Hepatocyte (in vitro differentiated cells): ENCODE measurements around the gene NPTN. TPM values are rescaled to one million over a fixed set of nuclear protein-coding genes. Genes with fewer than 3 reads are reported as not detected.

Experiments used
- DNase-seq: peaks from one replicate; pipeline ENCODE4 v3.0.0-alpha.2; 2016; ENCODE audit warnings: low spot score
- H2AFZ ChIP-seq: fragments of 200-600 bp; sonication (generic); 2 replicates; pipeline ENCODE4 v1.6.0; 2016; ENCODE audit warnings: antibody characterized with exemption, mild to moderate bottlenecking
- H3K27ac ChIP-seq: fragments of 200-600 bp; sonication (generic); 2 replicates; pipeline ENCODE4 v1.5.1; 2016; ENCODE audit warnings: mild to moderate bottlenecking
- H3K27me3 ChIP-seq: fragments of 200-600 bp; sonication (generic); 2 replicates; pipeline ENCODE4 v1.6.1; 2016
- H3K36me3 ChIP-seq: fragments of 200-600 bp; sonication (generic); replicated peaks from 2 replicates; pipeline ENCODE4 v1.5.1; 2016; ENCODE audit warnings: low read depth; ENCODE audit not compliant: insufficient read depth
- H3K4me1 ChIP-seq: fragments of 200-600 bp; sonication (generic); 2 replicates; pipeline ENCODE4 v1.5.1; 2016; ENCODE audit warnings: mild to moderate bottlenecking, moderate library complexity; ENCODE audit not compliant: insufficient read depth
- H3K4me2 ChIP-seq: fragments of 200-600 bp; sonication (generic); 2 replicates; pipeline ENCODE4 v1.6.0; 2016
- H3K4me3 ChIP-seq: fragments of 200-600 bp; sonication (generic); 2 replicates; pipeline ENCODE4 v1.5.1; 2016; ENCODE audit warnings: mild to moderate bottlenecking
- H3K79me2 ChIP-seq: fragments of 200-600 bp; sonication (generic); 2 replicates; pipeline ENCODE4 v1.6.0; 2017; ENCODE audit warnings: mild to moderate bottlenecking
- H3K9me2 ChIP-seq: fragments of 200-600 bp; sonication (generic); replicated peaks from 2 replicates; pipeline ENCODE4 v1.6.0; 2017; ENCODE audit warnings: mild to moderate bottlenecking; ENCODE audit not compliant: insufficient read depth
- H3K9me3 ChIP-seq: fragments of 200-600 bp; sonication (generic); 2 replicates; pipeline ENCODE4 v1.5.1; 2016; ENCODE audit warnings: low read depth, mild to moderate bottlenecking
- H4K20me1 ChIP-seq: fragments of 200-600 bp; sonication (generic); 2 replicates; pipeline ENCODE4 v1.6.0; 2016; ENCODE audit warnings: mild to moderate bottlenecking; ENCODE audit not compliant: insufficient read depth, poor library complexity, severe bottlenecking
- EZH2 ChIP-seq: fragments of 200-600 bp; sonication (generic); IDR thresholded peaks from 2 replicates; pipeline ENCODE4 v1.6.1; 2016; ENCODE audit warnings: antibody characterized with exemption, mild to moderate bottlenecking, borderline replicate concordance
- EZH2phosphoT487 ChIP-seq: fragments of 200-600 bp; sonication (generic); IDR thresholded peaks from one replicate; pipeline ENCODE4 v1.6.1; 2018; ENCODE audit warnings: antibody characterized with exemption, mild to moderate bottlenecking, low read depth, moderate library complexity; ENCODE audit not compliant: unreplicated experiment, severe bottlenecking
- WGBS: methylation state at CpG from one replicate; pipeline ENCODE4 v1.1.6; 2016; ENCODE audit warnings: low lambda C conversion rate; ENCODE audit errors: missing lambda C conversion rate; 5-methylcytosine and 5-hydroxymethylcytosine counted together
- polyA plus RNA-seq: library from polyadenylated mRNA; unstranded; fragments of >200 nt; fragmentation: Nextera tagmentation; extraction: Ambion mirVana; gene quantifications from 2 replicates; pipeline ENCODE4 v1.2.1, GENCODE V29; 2016
- total RNA-seq: library from RNA; depleted of rRNA; stranded (reverse); fragments of >200 nt; gene quantifications from 2 replicates; pipeline ENCODE4 v1.2.3, GENCODE V29; 2014
- TF ChIP-seq, protein P1 (sequence below): fragments of 200-600 bp; sonication (generic); IDR thresholded peaks from 2 replicates; pipeline ENCODE4 v1.5.1; 2016; ENCODE audit warnings: antibody characterized with exemption, mild to moderate bottlenecking; ENCODE audit not compliant: poor library complexity

Gene NPTN
- total and polyA plus RNA-seq, 2 experiments from 2014 or later: 153 to 234 TPM

DNA sequence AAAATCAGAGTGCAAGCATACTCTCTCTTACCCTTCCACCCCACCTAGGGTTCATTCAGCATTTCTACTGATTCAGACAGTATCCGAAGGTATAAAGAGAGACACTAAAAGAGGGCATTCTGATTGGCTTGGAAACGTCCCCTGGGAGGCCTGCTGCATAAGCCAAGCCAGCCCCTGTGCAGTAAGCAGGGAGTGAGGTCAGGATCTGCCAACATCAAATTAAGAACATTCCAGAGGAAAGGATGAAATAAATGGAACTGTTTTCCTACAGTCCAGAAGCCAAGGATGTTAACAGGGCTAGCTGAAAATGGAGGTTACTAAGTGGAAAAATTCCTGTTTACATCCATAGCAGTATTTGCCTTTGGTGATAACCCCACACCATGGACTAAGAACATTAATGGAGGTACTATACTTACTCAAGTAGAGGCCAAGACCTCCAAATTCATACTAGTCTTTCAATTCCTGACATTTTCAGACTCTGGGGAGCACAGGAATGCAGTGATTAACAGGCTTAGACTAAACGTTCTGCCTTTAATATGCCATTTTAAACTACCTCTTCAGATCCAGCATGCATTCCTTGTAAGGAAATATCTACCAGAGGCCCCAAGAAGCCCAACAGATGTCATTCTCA lies 34.5 kb downstream of the NPTN start:
- H3K9me3 ChIP-seq: no peaks in the 10 kb centered on the region
- H3K27me3 ChIP-seq: no peaks in the 10 kb centered on the region
- H4K20me1 ChIP-seq: peaks cover 90% of the 10 kb centered on the region
- no peaks in the 10 kb centered on the region for H3K9me2 ChIP-seq
- no peak overlapping the region for H3K4me3 ChIP-seq
- peak overlapping the region; percentile 20 for H3K27ac ChIP-seq
- DNase-seq: no peak
- H3K4me2 ChIP-seq: no peak overlapping the region
- no peaks in the 10 kb centered on the region for H3K36me3 ChIP-seq
- H3K79me2 ChIP-seq: peaks cover 100% of the 10 kb centered on the region
- TF ChIP-seq, protein P1, sequence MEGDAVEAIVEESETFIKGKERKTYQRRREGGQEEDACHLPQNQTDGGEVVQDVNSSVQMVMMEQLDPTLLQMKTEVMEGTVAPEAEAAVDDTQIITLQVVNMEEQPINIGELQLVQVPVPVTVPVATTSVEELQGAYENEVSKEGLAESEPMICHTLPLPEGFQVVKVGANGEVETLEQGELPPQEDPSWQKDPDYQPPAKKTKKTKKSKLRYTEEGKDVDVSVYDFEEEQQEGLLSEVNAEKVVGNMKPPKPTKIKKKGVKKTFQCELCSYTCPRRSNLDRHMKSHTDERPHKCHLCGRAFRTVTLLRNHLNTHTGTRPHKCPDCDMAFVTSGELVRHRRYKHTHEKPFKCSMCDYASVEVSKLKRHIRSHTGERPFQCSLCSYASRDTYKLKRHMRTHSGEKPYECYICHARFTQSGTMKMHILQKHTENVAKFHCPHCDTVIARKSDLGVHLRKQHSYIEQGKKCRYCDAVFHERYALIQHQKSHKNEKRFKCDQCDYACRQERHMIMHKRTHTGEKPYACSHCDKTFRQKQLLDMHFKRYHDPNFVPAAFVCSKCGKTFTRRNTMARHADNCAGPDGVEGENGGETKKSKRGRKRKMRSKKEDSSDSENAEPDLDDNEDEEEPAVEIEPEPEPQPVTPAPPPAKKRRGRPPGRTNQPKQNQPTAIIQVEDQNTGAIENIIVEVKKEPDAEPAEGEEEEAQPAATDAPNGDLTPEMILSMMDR: no peak
- TF ChIP-seq EZH2 (no peak), EZH2phosphoT487 (no peak)
- 57% methylated on average over 3 of the region's 3 CpGs for WGBS
- H2AFZ ChIP-seq: no peak overlapping the region
- H3K4me1 ChIP-seq: peaks cover 51% of the 10 kb centered on the region

DNA sequence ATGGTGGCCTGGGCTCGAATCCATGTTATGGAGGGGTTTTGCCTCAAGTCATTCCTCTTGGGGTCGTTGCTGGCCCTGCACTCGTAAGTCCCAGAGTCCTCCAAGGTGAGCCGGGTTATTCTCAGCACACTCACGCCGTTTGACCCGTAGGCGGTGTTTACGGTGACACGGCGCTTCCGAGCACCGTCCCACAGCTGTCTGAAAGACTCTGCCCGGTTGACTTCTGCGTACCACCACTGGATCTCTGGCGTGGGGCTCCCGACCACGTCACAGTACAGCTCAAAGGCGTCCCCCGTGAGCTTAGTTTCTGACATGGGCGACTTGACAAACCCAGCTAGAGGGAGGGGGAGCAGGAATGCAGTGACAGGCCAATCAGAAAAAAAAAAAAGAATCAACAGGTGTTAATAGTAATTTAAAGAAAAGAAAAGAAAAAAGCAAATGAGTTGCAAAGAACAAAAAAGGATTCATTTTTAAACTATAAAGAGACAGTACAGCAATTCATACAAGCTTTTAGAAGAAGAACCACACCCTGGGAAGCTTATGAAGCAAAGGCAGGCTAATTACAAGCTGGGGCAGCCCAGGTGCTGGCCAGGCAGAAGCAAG lies 36.1 kb downstream of the NPTN start:
- Histone ChIP-seq H3K79me2 (peaks cover 100% of the 10 kb centered on the region), H4K20me1 (peaks cover 88% of the 10 kb centered on the region), H3K27ac (no peak overlapping the region), H3K4me3 (no peak overlapping the region), H3K27me3 (no peaks in the 10 kb centered on the region), H3K36me3 (no peaks in the 10 kb centered on the region), H2AFZ (no peak overlapping the region), H3K4me1 (peaks cover 37% of the 10 kb centered on the region), H3K4me2 (no peak overlapping the region), H3K9me3 (no peaks in the 10 kb centered on the region), H3K9me2 (no peaks in the 10 kb centered on the region)
- TF ChIP-seq EZH2 (no peak), EZH2phosphoT487 (no peak)
- TF ChIP-seq, protein P1: no peak
- WGBS: 97% methylated on average over 21 of the region's 21 CpGs
- DNase-seq: no peak

DNA sequence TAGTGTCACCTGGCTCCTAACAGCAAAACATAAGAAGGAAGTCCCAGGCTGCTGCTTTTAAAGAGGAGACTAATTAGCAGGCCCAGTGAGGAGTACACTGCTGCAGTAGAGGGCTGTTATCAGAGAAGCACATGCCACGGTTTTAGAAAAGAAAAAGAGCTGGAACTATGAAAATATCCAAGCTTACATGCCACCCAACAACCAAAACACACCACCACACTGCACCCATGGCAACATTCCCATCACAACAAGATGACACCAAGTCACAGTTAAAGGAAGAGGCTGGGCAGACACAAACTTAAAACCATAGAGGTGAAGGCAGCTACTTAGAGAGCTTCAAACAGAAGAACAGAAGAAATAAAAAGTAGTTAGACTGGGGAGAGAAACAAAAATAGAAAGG lies 37.0 kb downstream of the NPTN start:
- WGBS: 31% methylated on average over 1 of the region's 1 CpG
- peaks cover 28% of the 10 kb centered on the region for H3K4me1 ChIP-seq
- H3K27ac ChIP-seq: no peak overlapping the region
- H3K79me2 ChIP-seq: peaks cover 100% of the 10 kb centered on the region
- no peaks in the 10 kb centered on the region for H3K36me3 ChIP-seq
- H3K9me3 ChIP-seq: no peaks in the 10 kb centered on the region
- no peaks in the 10 kb centered on the region for H3K9me2 ChIP-seq
- H3K4me2 ChIP-seq: no peak overlapping the region
- no peaks in the 10 kb centered on the region for H3K27me3 ChIP-seq
- TF ChIP-seq EZH2 (no peak), EZH2phosphoT487 (no peak)
- TF ChIP-seq, protein P1: no peak
- no peak overlapping the region for H2AFZ ChIP-seq
- DNase-seq: no peak
- peaks cover 84% of the 10 kb centered on the region for H4K20me1 ChIP-seq
- H3K4me3 ChIP-seq: no peak overlapping the region
